ENCODE measurements around the gene PIGZ.

GRCh38 chr3:196949285-196949619 is 19.4 kb downstream of the PIGZ start:
- no peak for TF ChIP-seq EP300 (IDR thresholded peaks at IDR 0.05)
- TF ChIP-seq POLR2AphosphoS5 (IDR thresholded peaks at IDR 0.05): no peak
- TF ChIP-seq CTCF (IDR thresholded peaks at IDR 0.05): no peak
- no peak for TF ChIP-seq POLR2A (IDR thresholded peaks at IDR 0.05)
